GM08714 (cell line): ENCODE data around the gene GFRA1.

Experiments used
- H3K4me3 ChIP-seq: fragments of 200-500 bp; sonication (Bioruptor generic); 2 replicates; pipeline ENCODE4 v1.5.1; 2014; ENCODE audit warnings: mild to moderate bottlenecking, low read length, inconsistent platforms
- ZNF274 ChIP-seq: IDR thresholded peaks from 2 replicates; pipeline ENCODE4 v1.6.1; 2012; ENCODE audit warnings: mild to moderate bottlenecking, low read depth, low read length

Gene GFRA1

GRCh38 chr10:116139886-116140285, 133.1 kb downstream of the GFRA1 start:
- H3K4me3 ChIP-seq, result no peak overlapping the region
- TF ChIP-seq ZNF274, result no peak

GRCh38 chr10:116138897-116139296, 134.1 kb downstream of the GFRA1 start:
- no peak for TF ChIP-seq ZNF274

GRCh38 chr10:116136261-116136660, 136.7 kb downstream of the GFRA1 start:
- no peak overlapping the region for H3K4me3 ChIP-seq
- no peak for TF ChIP-seq ZNF274

More at GRCh38 chr10:116138897-116139296, 134.1 kb downstream of the GFRA1 start:
- no peak overlapping the region for H3K4me3 ChIP-seq

- no peak for TF ChIP-seq ZNF274
- H3K4me3 ChIP-seq, result no peak overlapping the region
Observed at GRCh38 chr10:116134322-116134721, 138.7 kb downstream of the GFRA1 start.

GRCh38 chr10:116133634-116134033, 139.4 kb downstream of the GFRA1 start:
- H3K4me3 ChIP-seq, result no peak overlapping the region
- TF ChIP-seq ZNF274, result no peak

- H3K4me3 ChIP-seq, result no peak overlapping the region
- no peak for TF ChIP-seq ZNF274
Observed at GRCh38 chr10:116132780-116133399, 140.1 kb downstream of the GFRA1 start.

- no peak overlapping the region for H3K4me3 ChIP-seq
- TF ChIP-seq ZNF274, result no peak
Observed at GRCh38 chr10:116130006-116130405, 143.0 kb downstream of the GFRA1 start.

- TF ChIP-seq ZNF274, result no peak
- no peak overlapping the region for H3K4me3 ChIP-seq
Observed at GRCh38 chr10:116126954-116127695, 145.9 kb downstream of the GFRA1 start.

- no peak for TF ChIP-seq ZNF274
- no peak overlapping the region for H3K4me3 ChIP-seq
Observed at GRCh38 chr10:116126239-116126638, 146.8 kb downstream of the GFRA1 start.

- no peak for TF ChIP-seq ZNF274
- no peak overlapping the region for H3K4me3 ChIP-seq
Observed at GRCh38 chr10:116125180-116125579, 147.8 kb downstream of the GFRA1 start.

- no peak for TF ChIP-seq ZNF274
- H3K4me3 ChIP-seq, result no peak overlapping the region
Observed at GRCh38 chr10:116124777-116125176, 148.2 kb downstream of the GFRA1 start.

- no peak for TF ChIP-seq ZNF274
- no peak overlapping the region for H3K4me3 ChIP-seq
Observed at GRCh38 chr10:116122664-116123063, 150.3 kb downstream of the GFRA1 start.

- H3K4me3 ChIP-seq, result no peak overlapping the region
- TF ChIP-seq ZNF274, result no peak
Observed at GRCh38 chr10:116121640-116122525, 151.1 kb downstream of the GFRA1 start.

GRCh38 chr10:116120688-116121455, 152.1 kb downstream of the GFRA1 start:
- TF ChIP-seq ZNF274, result no peak
- no peak overlapping the region for H3K4me3 ChIP-seq
